Measurements from ENCODE around the gene TMOD1.

GRCh38 chr9:97502984-97503861 lies 1.8 kb downstream of the TMOD1 start:
- TF ChIP-seq GATA2 (IDR thresholded peaks at IDR 0.05; ENCODE audit: low read depth, low read length), result no peak
- no peak for TF ChIP-seq GATA3 (IDR thresholded peaks at IDR 0.05; ENCODE audit: low read depth, low read length)

Data from SH-SY5Y (cell line).